Osteoblast (primary cell): Measurements from ENCODE around the gene NRAP. TPM values are rescaled to one million over a fixed set of nuclear protein-coding genes. Genes with fewer than 3 reads are reported as not detected.

Source experiments
- DNase-seq: peaks from one replicate; pipeline ENCODE4 v3.0.0; 2011; ENCODE audit warnings: low spot score, mixed read lengths; ENCODE audit not compliant: insufficient read length; ENCODE audit errors: missing footprints
- H2AFZ ChIP-seq: 2 replicates; pipeline ENCODE4 v1.6.0; 2011; ENCODE audit warnings: mild to moderate bottlenecking, low read length
- H3K27ac ChIP-seq: 2 replicates; pipeline ENCODE4 v1.5.1; 2011; ENCODE audit warnings: mild to moderate bottlenecking, low read depth, low read length, moderate library complexity
- H3K27me3 ChIP-seq: 2 replicates; pipeline ENCODE4 v1.6.0; 2012; ENCODE audit warnings: mild to moderate bottlenecking, control low read depth, inconsistent platforms, low read length, moderate library complexity; ENCODE audit not compliant: insufficient read depth
- H3K36me3 ChIP-seq: 2 replicates; pipeline ENCODE4 v1.5.1; 2011; ENCODE audit warnings: mild to moderate bottlenecking, low read length, control low read depth, moderate library complexity; ENCODE audit not compliant: insufficient read depth
- H3K4me1 ChIP-seq: 2 replicates; pipeline ENCODE4 v1.5.1; 2011; ENCODE audit warnings: mild to moderate bottlenecking, low read length, control low read depth, moderate library complexity; ENCODE audit not compliant: insufficient read depth
- H3K4me2 ChIP-seq: 2 replicates; pipeline ENCODE4 v1.6.0; 2011; ENCODE audit warnings: mild to moderate bottlenecking, low read length; ENCODE audit not compliant: insufficient read depth
- H3K4me3 ChIP-seq: fragments of 200-600 bp; sonication (generic); 3 replicates; pipeline ENCODE4 v1.5.1; 2012; ENCODE audit warnings: mild to moderate bottlenecking, low read length, inconsistent platforms; ENCODE audit not compliant: insufficient read depth
- H3K79me2 ChIP-seq: 2 replicates; pipeline ENCODE4 v1.6.0; 2012; ENCODE audit warnings: mild to moderate bottlenecking, low read length, control low read depth, inconsistent platforms; ENCODE audit not compliant: insufficient read depth
- H3K9me3 ChIP-seq: 2 replicates; pipeline ENCODE4 v1.5.1; 2011; ENCODE audit warnings: low read depth, low read length, control low read depth
- H4K20me1 ChIP-seq: 2 replicates; pipeline ENCODE4 v1.6.0; 2012; ENCODE audit warnings: mild to moderate bottlenecking, low read length, control low read depth; ENCODE audit not compliant: insufficient read depth
- total RNA-seq: library from RNA; depleted of rRNA; stranded (reverse); fragments of >200 nt; gene quantifications from 2 replicates; pipeline ENCODE4 v1.2.3, GENCODE V29; 2012
- TF ChIP-seq, protein P1 (sequence below): IDR thresholded peaks from 2 replicates; pipeline ENCODE4 v1.5.1; 2011; ENCODE audit warnings: mild to moderate bottlenecking, low read depth, low read length, moderate library complexity; ENCODE audit errors: extremely low read depth

NRAP gene
- total RNA-seq, 1 donor = not detected

DNA sequence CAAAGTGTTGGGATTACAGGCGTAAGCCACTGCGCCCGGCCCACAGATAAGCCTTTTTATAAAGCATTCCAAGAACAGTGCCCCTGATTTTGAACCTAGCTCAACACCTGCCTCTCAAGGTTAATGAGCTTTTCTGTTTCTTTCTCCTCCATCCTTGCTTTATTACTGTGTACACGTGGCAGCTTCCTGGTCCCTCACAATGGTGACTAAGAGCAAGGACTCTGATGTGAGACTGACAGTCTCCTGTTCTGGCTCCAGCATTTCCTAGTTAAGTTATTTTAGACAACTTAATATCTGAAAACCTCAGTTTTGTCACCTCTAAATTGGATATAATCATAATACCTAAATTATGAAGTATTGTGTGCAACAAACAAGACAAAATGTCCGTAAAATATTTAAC lies 101.1 kb downstream of the NRAP start:
- no peak for DNase-seq
- Histone ChIP-seq H3K4me2 (peak overlapping the region; percentile 91), H3K9me3 (no peaks in the 10 kb centered on the region), H3K27ac (no peak overlapping the region), H3K27me3 (peaks cover 4% of the 10 kb centered on the region), H3K4me1 (peaks cover 4% of the 10 kb centered on the region), H3K79me2 (no peaks in the 10 kb centered on the region), H4K20me1 (no peaks in the 10 kb centered on the region), H2AFZ (no peak overlapping the region), H3K4me3 (no peak overlapping the region), H3K36me3 (no peaks in the 10 kb centered on the region)
- TF ChIP-seq, protein P1, sequence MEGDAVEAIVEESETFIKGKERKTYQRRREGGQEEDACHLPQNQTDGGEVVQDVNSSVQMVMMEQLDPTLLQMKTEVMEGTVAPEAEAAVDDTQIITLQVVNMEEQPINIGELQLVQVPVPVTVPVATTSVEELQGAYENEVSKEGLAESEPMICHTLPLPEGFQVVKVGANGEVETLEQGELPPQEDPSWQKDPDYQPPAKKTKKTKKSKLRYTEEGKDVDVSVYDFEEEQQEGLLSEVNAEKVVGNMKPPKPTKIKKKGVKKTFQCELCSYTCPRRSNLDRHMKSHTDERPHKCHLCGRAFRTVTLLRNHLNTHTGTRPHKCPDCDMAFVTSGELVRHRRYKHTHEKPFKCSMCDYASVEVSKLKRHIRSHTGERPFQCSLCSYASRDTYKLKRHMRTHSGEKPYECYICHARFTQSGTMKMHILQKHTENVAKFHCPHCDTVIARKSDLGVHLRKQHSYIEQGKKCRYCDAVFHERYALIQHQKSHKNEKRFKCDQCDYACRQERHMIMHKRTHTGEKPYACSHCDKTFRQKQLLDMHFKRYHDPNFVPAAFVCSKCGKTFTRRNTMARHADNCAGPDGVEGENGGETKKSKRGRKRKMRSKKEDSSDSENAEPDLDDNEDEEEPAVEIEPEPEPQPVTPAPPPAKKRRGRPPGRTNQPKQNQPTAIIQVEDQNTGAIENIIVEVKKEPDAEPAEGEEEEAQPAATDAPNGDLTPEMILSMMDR = no peak

DNA sequence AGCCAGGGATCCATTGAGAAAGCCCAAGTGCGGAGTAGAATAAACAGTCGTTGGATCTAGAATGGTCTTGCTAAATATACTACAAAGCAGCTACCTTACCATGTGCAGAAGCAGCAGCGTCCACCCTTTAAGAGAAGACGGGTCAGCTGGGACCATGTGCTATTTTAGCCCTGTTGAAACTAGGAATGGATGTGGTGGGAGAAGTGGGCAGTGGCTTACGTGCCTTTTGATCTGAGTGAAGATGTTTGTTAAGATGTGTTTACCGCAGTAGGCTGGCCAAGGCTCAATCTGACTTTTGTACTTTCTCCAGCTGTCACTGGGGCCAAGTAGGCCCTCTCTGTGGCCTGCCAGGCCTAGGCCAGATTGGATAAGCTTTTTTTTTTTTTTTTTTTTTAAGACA lies 101.8 kb downstream of the NRAP start:
- no peaks in the 10 kb centered on the region for H3K9me3 ChIP-seq
- no peak overlapping the region for H3K27ac ChIP-seq
- peaks cover 7% of the 10 kb centered on the region for H3K27me3 ChIP-seq
- H3K4me2 ChIP-seq = no peak overlapping the region
- peaks cover 4% of the 10 kb centered on the region for H3K4me1 ChIP-seq
- DNase-seq = no peak
- H3K79me2 ChIP-seq = no peaks in the 10 kb centered on the region
- H4K20me1 ChIP-seq = no peaks in the 10 kb centered on the region
- no peaks in the 10 kb centered on the region for H3K36me3 ChIP-seq
- no peak overlapping the region for H3K4me3 ChIP-seq
- TF ChIP-seq, protein P1 = no peak
- no peak overlapping the region for H2AFZ ChIP-seq

DNA sequence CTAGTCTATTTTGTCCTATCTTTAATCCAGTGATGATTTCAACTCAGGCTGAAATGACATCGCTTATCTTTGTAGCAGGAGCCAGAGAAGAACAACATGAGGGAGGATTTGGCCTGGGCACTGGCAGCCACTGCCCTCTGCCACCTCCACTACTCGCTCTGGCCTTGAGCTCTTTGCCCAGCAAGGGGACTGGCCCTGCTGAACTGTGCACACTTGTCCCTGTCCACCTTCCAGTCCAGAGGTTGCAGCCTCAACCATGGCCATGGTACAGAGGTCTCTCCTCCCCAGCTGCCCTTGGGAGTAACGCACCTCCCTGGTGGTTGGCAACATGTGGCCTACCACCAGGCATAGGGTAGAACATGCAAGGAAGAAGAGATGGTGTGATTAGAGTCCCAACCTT lies 102.6 kb downstream of the NRAP start:
- Histone ChIP-seq H3K36me3 (no peaks in the 10 kb centered on the region), H3K27me3 (peaks cover 7% of the 10 kb centered on the region), H3K9me3 (no peaks in the 10 kb centered on the region), H2AFZ (no peak overlapping the region), H3K27ac (no peak overlapping the region), H3K79me2 (no peaks in the 10 kb centered on the region), H3K4me2 (no peak overlapping the region), H3K4me1 (peaks cover 4% of the 10 kb centered on the region), H3K4me3 (no peak overlapping the region), H4K20me1 (no peaks in the 10 kb centered on the region)
- TF ChIP-seq, protein P1 = no peak
- DNase-seq = no peak

DNA sequence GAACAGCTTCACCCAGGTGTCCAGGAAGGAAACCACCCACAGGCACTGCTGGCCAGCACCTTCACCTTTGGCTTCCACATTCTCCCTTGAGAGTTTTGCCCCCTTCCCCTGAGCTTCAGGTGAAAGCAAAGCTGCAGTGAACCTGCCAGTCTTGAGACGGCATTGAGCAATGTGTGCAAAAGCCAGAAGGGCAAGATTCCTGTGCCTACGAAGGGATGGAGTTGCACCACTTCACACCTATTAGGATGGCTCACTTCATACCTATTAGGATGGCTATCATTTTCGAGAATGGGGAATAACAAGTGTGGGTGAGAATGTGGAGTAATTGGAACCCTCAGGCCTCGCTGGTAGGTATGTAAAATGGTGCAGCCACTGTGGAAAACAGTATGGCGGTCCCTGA lies 103.8 kb downstream of the NRAP start:
- Histone ChIP-seq H4K20me1 (no peaks in the 10 kb centered on the region), H3K36me3 (no peaks in the 10 kb centered on the region), H3K79me2 (no peaks in the 10 kb centered on the region), H3K9me3 (no peaks in the 10 kb centered on the region), H3K4me1 (peaks cover 4% of the 10 kb centered on the region), H3K4me2 (no peak overlapping the region), H3K27ac (no peak overlapping the region), H3K27me3 (peaks cover 11% of the 10 kb centered on the region), H2AFZ (no peak overlapping the region), H3K4me3 (no peak overlapping the region)
- DNase-seq = no peak
- TF ChIP-seq, protein P1 = no peak
